ENCODE results near the gene EPO.

DNA sequence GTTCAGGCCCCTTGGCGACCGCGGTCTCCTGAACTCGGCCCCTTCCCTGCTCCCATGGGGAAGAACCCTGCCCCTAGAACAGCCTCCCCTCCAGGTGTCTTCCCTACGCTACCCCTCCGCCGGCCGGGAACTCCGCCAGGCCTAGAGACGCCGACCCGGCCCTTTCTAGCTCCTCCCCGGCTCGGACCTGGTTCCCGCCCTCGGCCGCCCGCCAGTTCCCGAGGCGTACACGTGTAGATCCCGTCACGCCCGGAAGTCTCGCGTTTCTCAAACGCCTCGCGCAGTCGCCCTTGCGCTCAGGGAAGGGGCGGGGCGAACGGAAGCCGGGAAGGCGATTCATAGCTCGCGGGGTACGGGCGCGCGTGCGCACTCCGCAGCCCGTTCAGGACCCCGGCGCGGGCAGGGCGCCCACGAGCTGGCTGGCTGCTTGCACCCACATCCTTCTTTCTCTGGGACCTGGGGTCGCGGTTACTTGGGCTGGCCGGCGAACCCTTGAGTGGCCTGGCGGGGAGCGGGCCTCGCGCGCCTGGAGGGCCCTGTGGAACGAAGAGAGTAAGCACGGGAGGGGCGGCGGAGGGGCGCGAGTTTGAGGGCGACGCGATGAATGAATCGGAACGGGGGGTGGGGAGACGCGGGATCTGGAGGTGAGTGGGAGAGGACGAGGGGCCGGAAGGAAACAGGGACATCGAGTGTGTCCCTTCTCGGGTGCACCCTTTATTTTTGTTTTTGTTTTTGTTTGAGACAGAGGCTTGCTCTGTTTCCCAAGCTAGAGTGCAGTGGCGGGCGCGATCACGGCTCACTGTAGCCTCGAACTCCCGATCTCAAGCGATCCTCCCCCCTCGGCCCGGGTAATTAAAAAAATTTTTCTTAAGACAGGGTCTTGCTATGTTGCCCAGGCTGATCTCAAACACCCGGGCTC, 14.3 kb upstream of the EPO start, which contains the start of gene POP7:
- TF ChIP-seq EZH2 (optimal IDR thresholded peaks at IDR 0.05; ENCODE audit: low read depth, low read length): no peak
- no peak for TF ChIP-seq CTCF (IDR thresholded peaks at IDR 0.05; ENCODE audit: low read length)
- no peak for TF ChIP-seq EZH2phosphoT487 (IDR thresholded peaks at IDR 0.05; ENCODE audit: low read length)
